H9 (cell line): ENCODE measurements around the gene GPR157. TPM values are rescaled to one million over a fixed set of nuclear protein-coding genes. Genes with fewer than 3 reads are reported as not detected.

ENCODE experiments used
- DNase-seq: peaks from one replicate; pipeline ENCODE4 v3.0.0-alpha.2; 2017
- H2AFZ ChIP-seq: one replicate; pipeline ENCODE4 v1.6.1; 2013; ENCODE audit warnings: mild to moderate bottlenecking, low read length, control low read depth, moderate library complexity
- H2AK5ac ChIP-seq: 2 replicates; pipeline ENCODE4 v1.6.1; 2013; ENCODE audit warnings: low read length, control low read depth, mixed read lengths; ENCODE audit not compliant: insufficient read length
- H2BK120ac ChIP-seq: one replicate; pipeline ENCODE4 v1.6.1; 2013; ENCODE audit warnings: low read depth, mild to moderate bottlenecking, low read length, control low read depth, inconsistent platforms; ENCODE audit not compliant: poor library complexity, severe bottlenecking
- H2BK12ac ChIP-seq: 2 replicates; pipeline ENCODE4 v1.6.1; 2013; ENCODE audit warnings: low read length, control low read depth, mixed read lengths, low read depth; ENCODE audit not compliant: insufficient read length
- H2BK15ac ChIP-seq: 2 replicates; pipeline ENCODE4 v1.6.1; 2013; ENCODE audit warnings: low read depth, low read length, control low read depth
- H2BK20ac ChIP-seq: one replicate; pipeline ENCODE4 v1.6.1; 2013; ENCODE audit warnings: low read depth, mild to moderate bottlenecking, low read length, control low read depth, inconsistent platforms; ENCODE audit not compliant: poor library complexity, severe bottlenecking
- H2BK5ac ChIP-seq: 2 replicates; pipeline ENCODE4 v1.6.1; 2013; ENCODE audit warnings: low read length, control low read depth, mixed read lengths; ENCODE audit not compliant: insufficient read length
- H3K14ac ChIP-seq: 2 replicates; pipeline ENCODE4 v1.6.1; 2013; ENCODE audit warnings: low read length, control low read depth; ENCODE audit not compliant: insufficient read depth
- H3K18ac ChIP-seq: 2 replicates; pipeline ENCODE4 v1.6.1; 2013; ENCODE audit warnings: low read depth, mild to moderate bottlenecking, mixed read lengths, low read length, control low read depth; ENCODE audit not compliant: insufficient read length
- H3K23ac ChIP-seq: 2 replicates; pipeline ENCODE4 v1.6.1; 2013; ENCODE audit warnings: low read length, control low read depth, mixed read lengths, low read depth; ENCODE audit not compliant: insufficient read length
- H3K23me2 ChIP-seq: 2 replicates; pipeline ENCODE4 v1.6.1; 2013; ENCODE audit warnings: low read depth, mild to moderate bottlenecking, mixed read lengths, low read length, control low read depth; ENCODE audit not compliant: insufficient read length, poor library complexity, severe bottlenecking
- H3K27ac ChIP-seq: 2 replicates; pipeline ENCODE4 v1.5.1; 2013; ENCODE audit warnings: low read length, control low read depth, mixed read lengths, low read depth; ENCODE audit not compliant: insufficient read length
- H3K27me3 ChIP-seq: 2 replicates; pipeline ENCODE4 v1.6.1; 2013; ENCODE audit warnings: low read length, control low read depth, inconsistent platforms; ENCODE audit not compliant: insufficient read depth
- H3K4ac ChIP-seq: 2 replicates; pipeline ENCODE4 v1.6.1; 2013; ENCODE audit warnings: low read depth, mild to moderate bottlenecking, control low read depth, inconsistent platforms, low read length, moderate library complexity
- H3K4me1 ChIP-seq: 2 replicates; pipeline ENCODE4 v1.6.1; 2013; ENCODE audit warnings: low read length, control low read depth, inconsistent platforms; ENCODE audit not compliant: insufficient read depth
- H3K4me2 ChIP-seq: 2 replicates; pipeline ENCODE4 v1.6.1; 2013; ENCODE audit warnings: low read length, control low read depth, mixed read lengths; ENCODE audit not compliant: insufficient read length, insufficient read depth
- H3K56ac ChIP-seq: 2 replicates; pipeline ENCODE4 v1.6.1; 2013; ENCODE audit warnings: low read depth, mild to moderate bottlenecking, mixed read lengths, low read length, control low read depth; ENCODE audit not compliant: insufficient read length
- H3K79me1 ChIP-seq: 2 replicates; pipeline ENCODE4 v1.6.1; 2013; ENCODE audit warnings: low read depth, mild to moderate bottlenecking, moderate library complexity, low read length, control low read depth, inconsistent platforms; ENCODE audit not compliant: insufficient read depth, poor library complexity, severe bottlenecking
- H3K79me2 ChIP-seq: 2 replicates; pipeline ENCODE4 v1.6.1; 2013; ENCODE audit warnings: low read length, control low read depth, inconsistent platforms; ENCODE audit not compliant: insufficient read depth
- H3K9ac ChIP-seq: 2 replicates; pipeline ENCODE4 v1.6.1; 2013; ENCODE audit warnings: low read length, control low read depth, mixed read lengths; ENCODE audit not compliant: insufficient read length; ENCODE audit errors: extremely low read depth
- H3K9me3 ChIP-seq: one replicate; pipeline ENCODE4 v1.6.1; 2013; ENCODE audit warnings: low read depth, low read length, inconsistent platforms; ENCODE audit not compliant: control insufficient read depth
- H3T11ph ChIP-seq: one replicate; pipeline ENCODE4 v1.6.1; 2013; ENCODE audit warnings: mild to moderate bottlenecking, low read length, control low read depth, inconsistent platforms
- H4K20me1 ChIP-seq: one replicate; pipeline ENCODE4 v1.6.1; 2013; ENCODE audit not compliant: control insufficient read depth, insufficient read length, insufficient read depth
- H4K5ac ChIP-seq: 2 replicates; pipeline ENCODE4 v1.6.1; 2013; ENCODE audit warnings: low read depth, mild to moderate bottlenecking, mixed read lengths, low read length, control low read depth; ENCODE audit not compliant: insufficient read length
- H4K8ac ChIP-seq: replicated peaks from 2 replicates; pipeline ENCODE4 v1.6.1; 2013; ENCODE audit warnings: low read length, control low read depth, mixed read lengths, low read depth; ENCODE audit not compliant: insufficient read length
- H4K91ac ChIP-seq: 2 replicates; pipeline ENCODE4 v1.6.1; 2013; ENCODE audit warnings: low read depth, mild to moderate bottlenecking, moderate library complexity, mixed read lengths, low read length, control low read depth; ENCODE audit not compliant: insufficient read length
- H3K27ac Mint-ChIP-seq, 3 experiments: 2 replicates in 2 of 3; 3 replicates in 1 of 3; pipeline ENCODE4 v1.8.0; 2020 to 2021; ENCODE audit warnings: mixed read lengths in 3 of 3, mild to moderate bottlenecking in 1 of 3, moderate library complexity in 1 of 3
- H3K27me3 Mint-ChIP-seq: 2 replicates; pipeline ENCODE4 v1.8.0; 2021; ENCODE audit warnings: low read depth, mild to moderate bottlenecking, moderate library complexity, mixed read lengths
- H3K36me3 Mint-ChIP-seq, 3 experiments: 2 replicates in 2 of 3; 3 replicates in 1 of 3; pipeline ENCODE4 v1.8.0; 2020 to 2021; ENCODE audit warnings: low read depth in 3 of 3, mixed read lengths in 3 of 3; ENCODE audit not compliant: insufficient read depth in 1 of 3
- H3K4me1 Mint-ChIP-seq, 2 experiments: 2 replicates each; pipeline ENCODE4 v1.8.0; 2020; ENCODE audit warnings: mixed read lengths in 2 of 2
- H3K4me3 Mint-ChIP-seq, 2 experiments: 2 replicates in 1 of 2; 3 replicates in 1 of 2; pipeline ENCODE4 v1.8.0; 2020 to 2021; ENCODE audit warnings: mild to moderate bottlenecking in 2 of 2, mixed read lengths in 2 of 2, moderate library complexity in 1 of 2
- H3K9me3 Mint-ChIP-seq, 2 experiments: 2 replicates in 1 of 2; 3 replicates in 1 of 2; pipeline ENCODE4 v1.8.0; 2020; ENCODE audit warnings: mild to moderate bottlenecking in 2 of 2, mixed read lengths in 2 of 2, moderate library complexity in 1 of 2
- CTCF ChIP-seq: fragments of 200-600 bp; sonication (generic); conservative IDR thresholded peaks from 3 replicates; pipeline ENCODE4 v1.8.0; 2021; ENCODE audit warnings: antibody characterized with exemption, mild to moderate bottlenecking
- WGBS: extraction: QIAGEN DNeasy Blood & Tissue Kit; methylation state at CpG from one replicate; pipeline ENCODE4 v1.1.7; 2013; ENCODE audit warnings: missing lambda C conversion rate, low lambda C conversion rate, mixed read lengths; ENCODE audit not compliant: insufficient read length; ENCODE audit errors: extremely low coverage; 5-methylcytosine and 5-hydroxymethylcytosine counted together
- total RNA-seq: library from RNA; stranded (reverse); gene quantifications from 2 replicates; pipeline ENCODE4 v1.2.1, GENCODE V29; 2021

GPR157 gene
- total RNA-seq, 1 experiment from 2014 or later: 3.8 TPM

- Histone ChIP-seq H3K79me2 (no peaks in the 10 kb centered on the region), H2BK120ac (no peak overlapping the region), H4K20me1 (no peaks in the 10 kb centered on the region), H3K23ac (no peak overlapping the region), H3K56ac (no peak overlapping the region), H2AK5ac (no peak overlapping the region), H3K79me1 (no peaks in the 10 kb centered on the region), H2BK5ac (no peak overlapping the region), H3K4me1 (peaks cover 7% of the 10 kb centered on the region; the same call in 1 of the 2 replicates), H3K9me3 (no peaks in the 10 kb centered on the region), H3K14ac (no peak overlapping the region), H4K91ac (no peak overlapping the region), H3K4ac (no peak overlapping the region), H2BK15ac (no peak overlapping the region), H4K5ac (no peak overlapping the region), H4K8ac (no peak overlapping the region), H3K9ac (no peak overlapping the region), H3K27ac (no peak overlapping the region), H3K23me2 (no peaks in the 10 kb centered on the region), H2BK12ac (no peak overlapping the region), H3K4me2 (no peak overlapping the region), H2AFZ (no peak overlapping the region), H3T11ph (no peak overlapping the region), H3K27me3 (no peaks in the 10 kb centered on the region), H2BK20ac (no peak overlapping the region), H3K18ac (no peak overlapping the region)
- Mint-ChIP-seq H3K4me1 (peaks cover 13 to 18% of the 10 kb centered on the region in 2 experiments), H3K27ac (peak overlapping the region; percentile 25 to 92 (median 88); a peak in 6 of 7 replicates), H3K4me3 (peak overlapping the region in 1 of 2 experiments; percentile 36; a peak in 3 of 5 replicates), H3K36me3 (no peaks in the 10 kb centered on the region), H3K9me3 (no peaks in the 10 kb centered on the region), H3K27me3 (no peaks in the 10 kb centered on the region; the same call in 1 of the 2 replicates)
- WGBS: no CpG with 5 or more reads among the region's 1 CpG
- no peak for DNase-seq
- no peak for TF ChIP-seq CTCF
Measured at GRCh38 chr1:9051379-9051778, 77.5 kb downstream of the GPR157 start.
